ENCODE measurements around the gene RHBDL1. TPM values are rescaled to one million over a fixed set of nuclear protein-coding genes. Genes with fewer than 3 reads are reported as not detected.

Gene RHBDL1
- total and polyA plus RNA-seq, 9 of the 15 experiments (the other 6 are each of a cell fraction or from before 2014, with no cell fraction given) = 0.03 to 5.6 (median 1.3) TPM; not detected in 1

GRCh38 chr16:717450-718245 lies 42.2 kb downstream of the RHBDL1 start:
- no peaks in the 10 kb centered on the region for H3K9me3 ChIP-seq (replicated peaks; ENCODE audit: control insufficient read depth, insufficient read depth, low read depth, low read length)
- H3K4me1 ChIP-seq (replicated peaks in 1 of 2; ENCODE audit: control insufficient read depth in 2 of 2, insufficient read depth in 2 of 2, low read length in 2 of 2) = peaks cover 16 to 91% of the 10 kb centered on the region in 2 experiments; a peak in 4 of 5 replicates
- H3K4me3 ChIP-seq = no peak overlapping the region
- peaks cover 20% of the 10 kb centered on the region; the same call in 2 of the 3 replicates for H3K36me3 ChIP-seq (ENCODE audit: control insufficient read depth, insufficient read depth, low read length)
- intact Hi-C loops (cut with micrococcal nuclease) (no loop called here), in situ Hi-C loops (cut with MboI) (loop anchor here (10.0 kb wide), 1 partner anchor 337 kb away; no protein-coding TSS in a partner anchor)
- ATAC-seq (no peak), DNase-seq (ENCODE audit: extremely low read depth in 1 of 4, low spot score in 3 of 4) (no peak), FAIRE-seq (no peak)
- ChIA-PET CTCF (ENCODE audit: low intra/inter-chr PET ratio) (no interaction called here), POLR2A (interaction anchor here (0.9 to 1.0 kb wide), 2 partner anchors 22 to 27 kb away, joined by 3 to 4 read pairs; partner anchors contain the start of gene WDR24)
- BruUV-seq (replicated peaks) = no TSS peak
- H4K20me1 ChIP-seq (replicated peaks; ENCODE audit: control insufficient read depth, insufficient read depth, low read length) = no peaks in the 10 kb centered on the region; the same call in 1 of the 2 replicates
- H3K27me3 ChIP-seq (ENCODE audit: control insufficient read depth in 2 of 2, insufficient read depth in 2 of 2, low read length in 2 of 2) = no peaks in the 10 kb centered on the region
- H3K79me2 ChIP-seq (ENCODE audit: control insufficient read depth, insufficient read depth, low read length) = peaks cover 46% of the 10 kb centered on the region
- no peak overlapping the region for H2AFZ ChIP-seq (ENCODE audit: low read depth, low read length)
- WGBS (ENCODE audit: insufficient coverage, low coverage, missing lambda C conversion rate) = 86% methylated on average over 22 of the region's 32 CpGs
- no peak overlapping the region for H3K27ac ChIP-seq (ENCODE audit: extremely low read depth, low read depth, low read length)
- peak overlapping the region in 1 of 2 experiments; percentile 40; a peak in 2 of 4 replicates for H3K9ac ChIP-seq (ENCODE audit: insufficient read depth in 1 of 2, low read depth in 2 of 2, low read length in 2 of 2)
- H3K4me2 ChIP-seq (ENCODE audit: insufficient read depth, low read length) = no peak overlapping the region
- peaks cover 3% of the 10 kb centered on the region for H3K9me1 ChIP-seq (ENCODE audit: control insufficient read depth, insufficient read depth, low read length)
- no peak for TF ChIP-seq NFYB (IDR thresholded peaks at IDR 0.05; ENCODE audit: extremely low read depth, insufficient read length)
- no peak for TF ChIP-seq CHD7 (IDR thresholded peaks at IDR 0.05; ENCODE audit: low read depth, low read length)
- TF ChIP-seq ZNF212 (CRISPR knock-in tag; IDR thresholded peaks at IDR 0.05) = no peak
- peak; percentile 47; the same call in 1 of the 2 replicates for TF ChIP-seq ZBTB33 (CRISPR knock-in tag; IDR thresholded peaks at IDR 0.05)
- no peak for TF ChIP-seq MITF (IDR thresholded peaks at IDR 0.05)

All from K562 (cell line).